Measurements from ENCODE around the gene ZXDB.

The ZXDB gene

DNA sequence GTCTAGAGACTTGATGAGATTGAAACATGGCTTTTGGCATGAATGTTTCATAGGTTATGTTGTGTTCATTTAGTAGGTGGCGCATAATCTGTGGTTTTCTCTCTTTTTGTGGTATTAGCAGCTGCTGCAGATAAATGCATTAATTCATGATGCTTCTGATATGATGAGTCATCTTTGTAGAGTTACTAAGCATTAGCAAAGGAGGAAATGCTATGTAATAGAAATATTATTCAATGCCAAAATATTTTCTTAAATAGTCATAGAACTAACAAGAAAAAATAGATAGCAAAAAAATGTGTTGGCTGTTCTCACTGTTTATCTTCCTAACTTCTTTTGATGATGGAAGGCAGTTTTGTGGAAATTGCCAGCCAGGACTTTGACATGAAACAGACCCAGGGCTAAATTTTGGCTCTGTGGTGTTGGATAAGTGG lies 3.6 kb downstream of the ZXDB start:
- H3K4me3 ChIP-seq (replicated peaks; ENCODE audit: insufficient read depth, low read length): no peak overlapping the region
- DNase-seq (ENCODE audit: low read depth in 1 of 2, low spot score in 1 of 2): no peak

DNA sequence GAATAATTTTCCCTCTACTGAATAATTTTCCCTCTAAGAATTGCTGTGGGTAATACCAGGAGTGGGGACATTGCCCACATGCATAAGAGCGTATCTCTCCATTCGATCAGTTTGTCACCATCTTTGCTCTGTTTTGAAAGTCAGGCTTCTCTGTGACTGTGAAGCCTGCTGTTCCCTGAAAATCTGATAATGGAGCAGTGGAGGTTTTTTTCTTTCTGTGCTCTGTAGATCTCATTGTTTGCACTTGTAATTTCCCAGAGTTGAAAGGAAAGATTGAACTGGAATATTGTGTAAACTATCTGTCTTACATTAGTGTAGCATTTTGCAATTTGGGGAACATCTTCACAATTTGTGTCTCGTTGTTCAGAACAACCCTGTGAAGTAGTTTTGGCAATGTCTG lies 4.3 kb downstream of the ZXDB start:
- no peak for DNase-seq (ENCODE audit: low read depth in 1 of 2, low spot score in 1 of 2)
- H3K27me3 ChIP-seq (ENCODE audit: insufficient read depth, poor library complexity, severe bottlenecking): no peaks in the 10 kb centered on the region
- TF ChIP-seq GABPA (IDR thresholded peaks at IDR 0.05; ENCODE audit: low read depth) (no peak), POLR2AphosphoS5 (IDR thresholded peaks at IDR 0.05; ENCODE audit: low read depth) (no peak), SPI1 (IDR thresholded peaks at IDR 0.05; ENCODE audit: borderline replicate concordance, low read depth) (no peak)
- TF ChIP-seq, protein P1, sequence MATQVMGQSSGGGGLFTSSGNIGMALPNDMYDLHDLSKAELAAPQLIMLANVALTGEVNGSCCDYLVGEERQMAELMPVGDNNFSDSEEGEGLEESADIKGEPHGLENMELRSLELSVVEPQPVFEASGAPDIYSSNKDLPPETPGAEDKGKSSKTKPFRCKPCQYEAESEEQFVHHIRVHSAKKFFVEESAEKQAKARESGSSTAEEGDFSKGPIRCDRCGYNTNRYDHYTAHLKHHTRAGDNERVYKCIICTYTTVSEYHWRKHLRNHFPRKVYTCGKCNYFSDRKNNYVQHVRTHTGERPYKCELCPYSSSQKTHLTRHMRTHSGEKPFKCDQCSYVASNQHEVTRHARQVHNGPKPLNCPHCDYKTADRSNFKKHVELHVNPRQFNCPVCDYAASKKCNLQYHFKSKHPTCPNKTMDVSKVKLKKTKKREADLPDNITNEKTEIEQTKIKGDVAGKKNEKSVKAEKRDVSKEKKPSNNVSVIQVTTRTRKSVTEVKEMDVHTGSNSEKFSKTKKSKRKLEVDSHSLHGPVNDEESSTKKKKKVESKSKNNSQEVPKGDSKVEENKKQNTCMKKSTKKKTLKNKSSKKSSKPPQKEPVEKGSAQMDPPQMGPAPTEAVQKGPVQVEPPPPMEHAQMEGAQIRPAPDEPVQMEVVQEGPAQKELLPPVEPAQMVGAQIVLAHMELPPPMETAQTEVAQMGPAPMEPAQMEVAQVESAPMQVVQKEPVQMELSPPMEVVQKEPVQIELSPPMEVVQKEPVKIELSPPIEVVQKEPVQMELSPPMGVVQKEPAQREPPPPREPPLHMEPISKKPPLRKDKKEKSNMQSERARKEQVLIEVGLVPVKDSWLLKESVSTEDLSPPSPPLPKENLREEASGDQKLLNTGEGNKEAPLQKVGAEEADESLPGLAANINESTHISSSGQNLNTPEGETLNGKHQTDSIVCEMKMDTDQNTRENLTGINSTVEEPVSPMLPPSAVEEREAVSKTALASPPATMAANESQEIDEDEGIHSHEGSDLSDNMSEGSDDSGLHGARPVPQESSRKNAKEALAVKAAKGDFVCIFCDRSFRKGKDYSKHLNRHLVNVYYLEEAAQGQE (IDR thresholded peaks at IDR 0.05; ENCODE audit: insufficient replicate concordance, low read depth): no peak
- TF ChIP-seq, protein P2, sequence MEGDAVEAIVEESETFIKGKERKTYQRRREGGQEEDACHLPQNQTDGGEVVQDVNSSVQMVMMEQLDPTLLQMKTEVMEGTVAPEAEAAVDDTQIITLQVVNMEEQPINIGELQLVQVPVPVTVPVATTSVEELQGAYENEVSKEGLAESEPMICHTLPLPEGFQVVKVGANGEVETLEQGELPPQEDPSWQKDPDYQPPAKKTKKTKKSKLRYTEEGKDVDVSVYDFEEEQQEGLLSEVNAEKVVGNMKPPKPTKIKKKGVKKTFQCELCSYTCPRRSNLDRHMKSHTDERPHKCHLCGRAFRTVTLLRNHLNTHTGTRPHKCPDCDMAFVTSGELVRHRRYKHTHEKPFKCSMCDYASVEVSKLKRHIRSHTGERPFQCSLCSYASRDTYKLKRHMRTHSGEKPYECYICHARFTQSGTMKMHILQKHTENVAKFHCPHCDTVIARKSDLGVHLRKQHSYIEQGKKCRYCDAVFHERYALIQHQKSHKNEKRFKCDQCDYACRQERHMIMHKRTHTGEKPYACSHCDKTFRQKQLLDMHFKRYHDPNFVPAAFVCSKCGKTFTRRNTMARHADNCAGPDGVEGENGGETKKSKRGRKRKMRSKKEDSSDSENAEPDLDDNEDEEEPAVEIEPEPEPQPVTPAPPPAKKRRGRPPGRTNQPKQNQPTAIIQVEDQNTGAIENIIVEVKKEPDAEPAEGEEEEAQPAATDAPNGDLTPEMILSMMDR (IDR thresholded peaks at IDR 0.05; ENCODE audit: insufficient read depth, low read length): no peak
- no peak overlapping the region for H3K27ac ChIP-seq (replicated peaks)
- no peak overlapping the region for H3K4me3 ChIP-seq (replicated peaks; ENCODE audit: insufficient read depth, low read length)

More for the DNA sequence above, 3.6 kb downstream of the ZXDB start:
- TF ChIP-seq, protein P1 (IDR thresholded peaks at IDR 0.05; ENCODE audit: insufficient replicate concordance, low read depth): no peak
- TF ChIP-seq, protein P2 (IDR thresholded peaks at IDR 0.05; ENCODE audit: insufficient read depth, low read length): no peak
- TF ChIP-seq POLR2AphosphoS5 (IDR thresholded peaks at IDR 0.05; ENCODE audit: low read depth): no peak
- TF ChIP-seq SPI1 (IDR thresholded peaks at IDR 0.05; ENCODE audit: borderline replicate concordance, low read depth): no peak
- TF ChIP-seq GABPA (IDR thresholded peaks at IDR 0.05; ENCODE audit: low read depth): no peak
- H3K27ac ChIP-seq (replicated peaks): no peak overlapping the region
- H3K27me3 ChIP-seq (ENCODE audit: insufficient read depth, poor library complexity, severe bottlenecking): no peaks in the 10 kb centered on the region

DNA sequence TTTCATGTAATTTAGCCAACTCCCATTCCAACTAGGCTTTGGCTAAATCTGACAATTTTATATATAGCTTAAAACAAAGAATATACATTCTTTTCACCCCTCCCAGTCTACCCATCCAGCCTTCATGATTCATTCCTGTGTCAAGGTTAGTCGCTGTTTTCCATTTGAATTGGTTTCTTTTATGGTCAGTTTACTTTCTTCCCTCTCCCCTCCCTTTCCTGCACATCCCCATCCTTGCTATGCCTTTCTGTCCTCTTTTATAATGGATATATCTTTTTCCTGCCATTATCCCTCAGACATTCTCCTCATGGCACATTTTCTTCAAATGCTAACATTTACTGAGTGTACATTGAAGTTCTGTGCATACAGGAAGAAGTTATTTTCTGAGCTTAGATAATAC lies 4.7 kb downstream of the ZXDB start:
- TF ChIP-seq SPI1 (IDR thresholded peaks at IDR 0.05; ENCODE audit: borderline replicate concordance, low read depth) (no peak), POLR2AphosphoS5 (IDR thresholded peaks at IDR 0.05; ENCODE audit: low read depth) (no peak), GABPA (IDR thresholded peaks at IDR 0.05; ENCODE audit: low read depth) (no peak)
- TF ChIP-seq, protein P1 (IDR thresholded peaks at IDR 0.05; ENCODE audit: insufficient replicate concordance, low read depth): no peak
- TF ChIP-seq, protein P2 (IDR thresholded peaks at IDR 0.05; ENCODE audit: insufficient read depth, low read length): no peak
- DNase-seq (ENCODE audit: low read depth in 1 of 2, low spot score in 1 of 2): no peak
- H3K4me3 ChIP-seq (replicated peaks; ENCODE audit: insufficient read depth, low read length): no peak overlapping the region
- H3K27me3 ChIP-seq (ENCODE audit: insufficient read depth, poor library complexity, severe bottlenecking): no peaks in the 10 kb centered on the region
- H3K27ac ChIP-seq (replicated peaks): no peak overlapping the region
